ENCODE measurements around the gene TSPAN9.

DNA sequence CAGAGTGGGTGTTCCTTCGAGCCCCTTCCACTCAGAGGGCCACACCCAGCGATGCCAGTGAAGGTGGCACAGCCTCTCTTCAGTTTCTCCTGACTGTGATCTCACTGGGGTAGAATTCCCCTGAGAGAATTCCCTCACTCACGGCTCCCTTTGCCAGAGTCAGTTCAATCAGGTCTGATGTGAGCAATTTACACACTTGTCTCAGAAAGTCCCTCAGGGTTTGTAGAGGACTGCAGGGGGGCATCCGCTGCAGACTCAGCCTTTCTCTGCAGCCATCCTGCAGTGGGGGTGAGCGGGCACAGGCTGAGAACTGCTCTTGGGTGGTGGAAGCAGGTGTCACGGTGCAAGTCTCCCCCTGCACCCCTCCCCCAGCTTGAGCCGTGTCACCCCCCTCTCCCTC is 208.4 kb downstream of the TSPAN9 start:
- TF ChIP-seq POLR2A (IDR thresholded peaks at IDR 0.05; ENCODE audit: low read depth, low read length): no peak
- TF ChIP-seq MAFK (IDR thresholded peaks at IDR 0.05; ENCODE audit: low read depth, low read length): no peak
- TF ChIP-seq, protein P1, sequence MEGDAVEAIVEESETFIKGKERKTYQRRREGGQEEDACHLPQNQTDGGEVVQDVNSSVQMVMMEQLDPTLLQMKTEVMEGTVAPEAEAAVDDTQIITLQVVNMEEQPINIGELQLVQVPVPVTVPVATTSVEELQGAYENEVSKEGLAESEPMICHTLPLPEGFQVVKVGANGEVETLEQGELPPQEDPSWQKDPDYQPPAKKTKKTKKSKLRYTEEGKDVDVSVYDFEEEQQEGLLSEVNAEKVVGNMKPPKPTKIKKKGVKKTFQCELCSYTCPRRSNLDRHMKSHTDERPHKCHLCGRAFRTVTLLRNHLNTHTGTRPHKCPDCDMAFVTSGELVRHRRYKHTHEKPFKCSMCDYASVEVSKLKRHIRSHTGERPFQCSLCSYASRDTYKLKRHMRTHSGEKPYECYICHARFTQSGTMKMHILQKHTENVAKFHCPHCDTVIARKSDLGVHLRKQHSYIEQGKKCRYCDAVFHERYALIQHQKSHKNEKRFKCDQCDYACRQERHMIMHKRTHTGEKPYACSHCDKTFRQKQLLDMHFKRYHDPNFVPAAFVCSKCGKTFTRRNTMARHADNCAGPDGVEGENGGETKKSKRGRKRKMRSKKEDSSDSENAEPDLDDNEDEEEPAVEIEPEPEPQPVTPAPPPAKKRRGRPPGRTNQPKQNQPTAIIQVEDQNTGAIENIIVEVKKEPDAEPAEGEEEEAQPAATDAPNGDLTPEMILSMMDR (conservative IDR thresholded peaks at IDR 0.05; ENCODE audit: low read depth, low read length): no peak
- TF ChIP-seq SMC3 (IDR thresholded peaks at IDR 0.05; ENCODE audit: low read depth, low read length): no peak
- TF ChIP-seq, protein P2, sequence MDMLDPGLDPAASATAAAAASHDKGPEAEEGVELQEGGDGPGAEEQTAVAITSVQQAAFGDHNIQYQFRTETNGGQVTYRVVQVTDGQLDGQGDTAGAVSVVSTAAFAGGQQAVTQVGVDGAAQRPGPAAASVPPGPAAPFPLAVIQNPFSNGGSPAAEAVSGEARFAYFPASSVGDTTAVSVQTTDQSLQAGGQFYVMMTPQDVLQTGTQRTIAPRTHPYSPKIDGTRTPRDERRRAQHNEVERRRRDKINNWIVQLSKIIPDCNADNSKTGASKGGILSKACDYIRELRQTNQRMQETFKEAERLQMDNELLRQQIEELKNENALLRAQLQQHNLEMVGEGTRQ (IDR thresholded peaks at IDR 0.05; ENCODE audit: low read depth, low read length): no peak
- no peak for TF ChIP-seq FOS (IDR thresholded peaks at IDR 0.05; ENCODE audit: low read depth, low read length)
- no peak for TF ChIP-seq MXI1 (IDR thresholded peaks at IDR 0.05; ENCODE audit: borderline replicate concordance, low read depth, low read length)
- TF ChIP-seq RAD21 (IDR thresholded peaks at IDR 0.05; ENCODE audit: low read length): no peak
- TF ChIP-seq NFE2L2 (IDR thresholded peaks at IDR 0.05; ENCODE audit: low read depth, low read length): no peak
- no peak for TF ChIP-seq CEBPB (IDR thresholded peaks at IDR 0.05; ENCODE audit: low read depth, low read length)
- no peak for TF ChIP-seq RFX5 (IDR thresholded peaks at IDR 0.05; ENCODE audit: low read depth, low read length)
- TF ChIP-seq, protein P3, sequence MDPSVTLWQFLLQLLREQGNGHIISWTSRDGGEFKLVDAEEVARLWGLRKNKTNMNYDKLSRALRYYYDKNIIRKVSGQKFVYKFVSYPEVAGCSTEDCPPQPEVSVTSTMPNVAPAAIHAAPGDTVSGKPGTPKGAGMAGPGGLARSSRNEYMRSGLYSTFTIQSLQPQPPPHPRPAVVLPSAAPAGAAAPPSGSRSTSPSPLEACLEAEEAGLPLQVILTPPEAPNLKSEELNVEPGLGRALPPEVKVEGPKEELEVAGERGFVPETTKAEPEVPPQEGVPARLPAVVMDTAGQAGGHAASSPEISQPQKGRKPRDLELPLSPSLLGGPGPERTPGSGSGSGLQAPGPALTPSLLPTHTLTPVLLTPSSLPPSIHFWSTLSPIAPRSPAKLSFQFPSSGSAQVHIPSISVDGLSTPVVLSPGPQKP (IDR thresholded peaks at IDR 0.05; ENCODE audit: borderline replicate concordance, low read depth, low read length): no peak
- TF ChIP-seq CHD1 (IDR thresholded peaks at IDR 0.05; ENCODE audit: low read depth, low read length): no peak
